Astrocyte of the cerebellum (primary cell): Measurements from ENCODE around the gene NCOA4.

Experiments
- DNase-seq: peaks from one replicate; pipeline ENCODE4 v3.0.0-alpha.2; 2011; ENCODE audit warnings: low read depth
- H3K4me3 ChIP-seq: 2 replicates; pipeline ENCODE4 v1.5.1; 2011; ENCODE audit warnings: mild to moderate bottlenecking, low read depth, low read length, moderate library complexity
- in situ Hi-C: cut with HindIII; loops from 2 replicates; pipeline ENCODE4 v1.10.0; 2017; ENCODE audit warnings: low sequenced_read_pairs
- TF ChIP-seq, protein P1 (sequence below): IDR thresholded peaks from 2 replicates; pipeline ENCODE4 v1.5.1; 2012; ENCODE audit warnings: low read length, low read depth, moderate library complexity, mild to moderate bottlenecking; ENCODE audit errors: missing control alignments

Gene NCOA4

GRCh38 chr10:46028584-46029460, 1.6 kb downstream of the NCOA4 start:
- in situ Hi-C loops: no loop called here
- DNase-seq: peak; percentile 60
- peak overlapping the region; percentile 86 for H3K4me3 ChIP-seq
- TF ChIP-seq, protein P1, sequence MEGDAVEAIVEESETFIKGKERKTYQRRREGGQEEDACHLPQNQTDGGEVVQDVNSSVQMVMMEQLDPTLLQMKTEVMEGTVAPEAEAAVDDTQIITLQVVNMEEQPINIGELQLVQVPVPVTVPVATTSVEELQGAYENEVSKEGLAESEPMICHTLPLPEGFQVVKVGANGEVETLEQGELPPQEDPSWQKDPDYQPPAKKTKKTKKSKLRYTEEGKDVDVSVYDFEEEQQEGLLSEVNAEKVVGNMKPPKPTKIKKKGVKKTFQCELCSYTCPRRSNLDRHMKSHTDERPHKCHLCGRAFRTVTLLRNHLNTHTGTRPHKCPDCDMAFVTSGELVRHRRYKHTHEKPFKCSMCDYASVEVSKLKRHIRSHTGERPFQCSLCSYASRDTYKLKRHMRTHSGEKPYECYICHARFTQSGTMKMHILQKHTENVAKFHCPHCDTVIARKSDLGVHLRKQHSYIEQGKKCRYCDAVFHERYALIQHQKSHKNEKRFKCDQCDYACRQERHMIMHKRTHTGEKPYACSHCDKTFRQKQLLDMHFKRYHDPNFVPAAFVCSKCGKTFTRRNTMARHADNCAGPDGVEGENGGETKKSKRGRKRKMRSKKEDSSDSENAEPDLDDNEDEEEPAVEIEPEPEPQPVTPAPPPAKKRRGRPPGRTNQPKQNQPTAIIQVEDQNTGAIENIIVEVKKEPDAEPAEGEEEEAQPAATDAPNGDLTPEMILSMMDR: peak; percentile 74

- TF ChIP-seq, protein P1: no peak
- in situ Hi-C loops: no loop called here
- H3K4me3 ChIP-seq: no peak overlapping the region
- DNase-seq: no peak
Observed at GRCh38 chr10:46026106-46026505, 4.3 kb downstream of the NCOA4 start.

- TF ChIP-seq, protein P1: no peak
- in situ Hi-C loops: no loop called here
Observed at GRCh38 chr10:46025406-46025805, 5.0 kb downstream of the NCOA4 start.

DNA sequence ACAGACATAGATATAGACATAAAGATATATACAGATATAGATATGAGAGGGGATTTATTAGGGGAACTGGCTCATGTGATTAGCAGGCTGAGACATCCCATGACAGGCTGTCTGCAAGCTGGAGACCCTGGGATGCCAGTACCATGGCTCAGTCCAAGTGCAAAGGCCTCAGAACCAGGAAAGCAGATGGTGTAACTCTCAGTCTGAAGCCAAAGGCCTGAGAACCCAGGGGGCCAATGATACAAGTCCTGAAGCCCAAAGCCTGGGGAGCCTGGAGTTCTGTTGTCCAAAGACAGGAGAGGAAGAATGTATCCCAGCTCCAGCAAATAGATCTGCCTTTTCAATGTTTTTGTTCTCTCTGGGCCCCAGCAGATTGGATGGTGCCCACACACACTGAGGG, 5.5 kb downstream of the NCOA4 start:
- in situ Hi-C loops: no loop called here
- TF ChIP-seq, protein P1: no peak
- DNase-seq: no peak
- H3K4me3 ChIP-seq: no peak overlapping the region

More at GRCh38 chr10:46025406-46025805, 5.0 kb downstream of the NCOA4 start:
- DNase-seq: no peak
- no peak overlapping the region for H3K4me3 ChIP-seq

DNA sequence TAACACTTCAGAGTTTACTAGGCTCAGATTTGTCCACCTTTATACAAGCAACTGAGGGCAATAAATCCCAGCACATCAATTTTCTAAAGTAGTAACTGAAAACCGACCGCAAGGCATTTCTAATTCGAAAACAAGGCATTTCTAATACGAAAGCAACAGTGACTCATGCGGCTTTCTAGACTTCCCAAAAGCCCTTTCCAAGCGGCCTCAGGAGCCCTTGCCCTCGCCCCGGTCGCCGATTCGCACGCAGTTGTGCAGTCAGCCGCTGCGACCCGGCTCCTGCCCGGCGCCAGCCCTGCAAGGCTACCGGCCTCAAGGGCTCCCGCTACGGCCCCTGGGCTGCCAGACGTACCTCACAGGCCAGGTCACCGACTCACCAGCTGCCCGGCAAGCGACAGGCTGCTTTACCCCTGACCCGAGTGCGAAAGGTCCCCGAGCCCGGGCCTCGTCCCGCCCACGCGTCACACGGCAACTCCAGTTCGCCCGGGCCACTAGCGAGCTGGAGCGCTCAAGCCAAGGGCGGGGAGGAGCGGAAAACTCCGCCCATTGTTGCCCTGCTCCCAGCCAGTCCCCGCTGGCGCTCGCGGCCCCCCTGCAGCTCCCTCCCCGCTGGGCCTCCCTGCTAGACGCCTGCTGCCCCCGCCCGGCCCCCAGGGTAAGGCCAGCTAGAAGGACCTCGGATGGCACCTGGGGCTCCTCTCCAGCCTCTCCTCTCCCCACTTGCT, 7.3 kb downstream of the NCOA4 start:
- DNase-seq: peak; percentile 87
- H3K4me3 ChIP-seq: peak overlapping the region; percentile 54
- TF ChIP-seq, protein P1: no peak
- in situ Hi-C loops: no loop called here

GRCh38 chr10:46020344-46020657, 10.1 kb downstream of the NCOA4 start:
- no peak for DNase-seq
- TF ChIP-seq, protein P1: no peak
- in situ Hi-C loops: no loop called here
- no peak overlapping the region for H3K4me3 ChIP-seq
